Measurements from ENCODE around the gene CNTNAP2. TPM values are rescaled to one million over a fixed set of nuclear protein-coding genes. Genes with fewer than 3 reads are reported as not detected.

Gene CNTNAP2
- total RNA-seq, 2 donors from 2014 or later, result 4.4 to 8.5 TPM

DNA sequence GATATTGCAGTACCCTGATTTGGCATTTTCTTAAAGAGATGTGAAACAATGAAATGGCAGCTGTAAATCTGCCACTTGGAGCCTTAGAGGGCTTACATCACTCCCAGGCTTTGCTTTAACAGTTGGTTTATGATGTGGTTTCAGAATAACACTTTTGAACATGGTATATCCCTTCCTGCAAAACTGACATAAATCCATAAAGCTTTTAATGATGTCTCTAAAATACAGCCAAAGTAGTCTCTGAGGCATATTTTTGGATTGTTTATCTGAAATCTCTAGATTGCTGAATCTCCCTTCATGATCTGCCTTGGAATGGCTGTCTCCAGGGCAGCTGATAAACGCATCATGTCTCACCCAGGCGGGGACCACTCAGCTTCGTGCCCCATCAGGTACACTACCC is 2096.1 kb downstream of the CNTNAP2 start:
- no peaks in the 10 kb centered on the region for H3K9me3 ChIP-seq
- no peaks in the 10 kb centered on the region for H3K36me3 ChIP-seq
- H3K27me3 ChIP-seq, result no peaks in the 10 kb centered on the region
- no peak overlapping the region for H3K27ac ChIP-seq
- intact Hi-C loops (cut with DNase I), result no loop called here
- H3K4me3 ChIP-seq, result no peak overlapping the region
- no peak for DNase-seq
- TF ChIP-seq, protein P1, sequence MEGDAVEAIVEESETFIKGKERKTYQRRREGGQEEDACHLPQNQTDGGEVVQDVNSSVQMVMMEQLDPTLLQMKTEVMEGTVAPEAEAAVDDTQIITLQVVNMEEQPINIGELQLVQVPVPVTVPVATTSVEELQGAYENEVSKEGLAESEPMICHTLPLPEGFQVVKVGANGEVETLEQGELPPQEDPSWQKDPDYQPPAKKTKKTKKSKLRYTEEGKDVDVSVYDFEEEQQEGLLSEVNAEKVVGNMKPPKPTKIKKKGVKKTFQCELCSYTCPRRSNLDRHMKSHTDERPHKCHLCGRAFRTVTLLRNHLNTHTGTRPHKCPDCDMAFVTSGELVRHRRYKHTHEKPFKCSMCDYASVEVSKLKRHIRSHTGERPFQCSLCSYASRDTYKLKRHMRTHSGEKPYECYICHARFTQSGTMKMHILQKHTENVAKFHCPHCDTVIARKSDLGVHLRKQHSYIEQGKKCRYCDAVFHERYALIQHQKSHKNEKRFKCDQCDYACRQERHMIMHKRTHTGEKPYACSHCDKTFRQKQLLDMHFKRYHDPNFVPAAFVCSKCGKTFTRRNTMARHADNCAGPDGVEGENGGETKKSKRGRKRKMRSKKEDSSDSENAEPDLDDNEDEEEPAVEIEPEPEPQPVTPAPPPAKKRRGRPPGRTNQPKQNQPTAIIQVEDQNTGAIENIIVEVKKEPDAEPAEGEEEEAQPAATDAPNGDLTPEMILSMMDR (IDR thresholded peaks at IDR 0.05), result no peak
- H3K4me1 ChIP-seq, result no peaks in the 10 kb centered on the region
- no peak overlapping the region for H3K9ac ChIP-seq (ENCODE audit: low read depth in 2 of 2, low read length in 2 of 2)

- intact Hi-C loops (cut with DNase I), result no loop called here
- TF ChIP-seq, protein P1 (IDR thresholded peaks at IDR 0.05), result no peak
Measured at GRCh38 chr7:148214101-148214500, 2097.5 kb downstream of the CNTNAP2 start.

DNA sequence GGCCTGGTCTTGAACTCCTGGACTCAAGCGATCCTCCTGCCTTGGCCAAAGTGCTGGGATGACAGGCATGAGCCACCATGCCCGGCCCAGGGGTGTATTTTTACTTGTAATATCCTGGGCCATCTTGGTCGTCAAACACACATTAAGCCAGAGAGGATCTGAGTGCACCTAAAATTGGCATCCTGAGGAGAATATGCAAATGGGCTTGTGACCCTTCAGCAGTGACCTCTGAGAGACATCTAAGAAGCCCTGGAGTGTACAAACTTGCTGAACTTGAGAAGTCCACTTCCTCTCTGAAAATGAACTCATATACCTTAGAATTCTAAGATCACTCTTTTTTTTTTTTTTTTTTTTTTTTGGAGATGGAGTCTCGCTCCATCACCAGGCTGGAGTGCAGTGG is 2102.0 kb downstream of the CNTNAP2 start:
- Histone ChIP-seq H3K27ac (no peak overlapping the region), H3K4me1 (no peaks in the 10 kb centered on the region), H3K9me3 (no peaks in the 10 kb centered on the region), H3K9ac (ENCODE audit: low read depth in 2 of 2, low read length in 2 of 2) (no peak overlapping the region), H3K27me3 (no peaks in the 10 kb centered on the region), H3K4me3 (no peak overlapping the region), H3K36me3 (no peaks in the 10 kb centered on the region)
- intact Hi-C loops (cut with DNase I), result no loop called here
- TF ChIP-seq, protein P1 (IDR thresholded peaks at IDR 0.05), result no peak
- no peak for DNase-seq

More at GRCh38 chr7:148214101-148214500, 2097.5 kb downstream of the CNTNAP2 start:
- Histone ChIP-seq H3K9ac (ENCODE audit: low read depth in 2 of 2, low read length in 2 of 2) (no peak overlapping the region), H3K36me3 (no peaks in the 10 kb centered on the region), H3K4me3 (no peak overlapping the region), H3K27ac (no peak overlapping the region), H3K4me1 (no peaks in the 10 kb centered on the region), H3K9me3 (no peaks in the 10 kb centered on the region), H3K27me3 (no peaks in the 10 kb centered on the region)
- DNase-seq, result no peak

GRCh38 chr7:148222721-148223120 is 2106.1 kb downstream of the CNTNAP2 start:
- intact Hi-C loops (cut with DNase I), result no loop called here
- no peaks in the 10 kb centered on the region for H3K36me3 ChIP-seq
- TF ChIP-seq, protein P1 (IDR thresholded peaks at IDR 0.05), result no peak
- no peak overlapping the region for H3K9ac ChIP-seq (ENCODE audit: low read depth in 2 of 2, low read length in 2 of 2)
- H3K4me1 ChIP-seq, result no peaks in the 10 kb centered on the region
- no peaks in the 10 kb centered on the region for H3K27me3 ChIP-seq
- H3K9me3 ChIP-seq, result no peaks in the 10 kb centered on the region
- no peak overlapping the region for H3K27ac ChIP-seq
- DNase-seq, result no peak
- no peak overlapping the region for H3K4me3 ChIP-seq

- Histone ChIP-seq H3K9ac (ENCODE audit: low read depth in 2 of 2, low read length in 2 of 2) (no peak overlapping the region), H3K9me3 (no peaks in the 10 kb centered on the region), H3K27me3 (no peaks in the 10 kb centered on the region), H3K4me1 (no peaks in the 10 kb centered on the region), H3K27ac (no peak overlapping the region), H3K4me3 (no peak overlapping the region), H3K36me3 (no peaks in the 10 kb centered on the region)
- intact Hi-C loops (cut with DNase I), result no loop called here
- DNase-seq, result no peak
- TF ChIP-seq, protein P1 (IDR thresholded peaks at IDR 0.05), result no peak
Measured at GRCh38 chr7:148223160-148223559, 2106.6 kb downstream of the CNTNAP2 start.

DNA sequence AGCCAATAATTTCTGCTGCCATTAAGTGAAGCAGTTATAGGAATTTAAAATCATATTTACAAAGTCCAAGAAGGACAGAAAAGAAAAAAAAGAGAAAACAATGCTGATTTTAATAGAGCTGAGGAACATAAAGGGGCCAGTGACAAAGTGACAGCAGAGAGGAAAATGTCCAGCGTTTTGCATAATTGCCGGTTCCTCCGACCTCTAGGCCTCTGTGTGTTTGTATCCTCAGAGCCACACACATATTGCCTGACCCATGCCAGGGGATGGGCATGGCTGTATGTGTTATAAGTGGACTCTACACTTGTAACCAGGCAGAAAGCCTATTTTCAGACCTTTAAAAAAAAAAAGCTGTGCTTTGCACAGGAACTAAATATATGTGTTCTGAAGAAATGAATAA is 2107.1 kb downstream of the CNTNAP2 start:
- DNase-seq, result no peak
- H3K27me3 ChIP-seq, result no peaks in the 10 kb centered on the region
- H3K27ac ChIP-seq, result no peak overlapping the region
- no peak overlapping the region for H3K4me3 ChIP-seq
- no peak overlapping the region for H3K9ac ChIP-seq (ENCODE audit: low read depth in 2 of 2, low read length in 2 of 2)
- intact Hi-C loops (cut with DNase I), result no loop called here
- no peaks in the 10 kb centered on the region for H3K4me1 ChIP-seq
- TF ChIP-seq, protein P1 (IDR thresholded peaks at IDR 0.05), result no peak
- H3K36me3 ChIP-seq, result no peaks in the 10 kb centered on the region
- no peaks in the 10 kb centered on the region for H3K9me3 ChIP-seq
